Cerebellar nuclear complex (tissue), 1 donor: ENCODE data around the gene VPS37C.
"Not testable (repeated sequence)": the region's sequence is repeated elsewhere in the genome, so short reads cannot be mapped to it uniquely, and the experiment has no call there.

ENCODE experiments used
- DNase-seq, 2 experiments: peaks; one replicate each; lab custom pipeline; 2025; lab: John Stamatoyannopoulos, UW

Gene VPS37C

GRCh38 chr11:61161190-61162091 lies at the start of gene VPS37C:
VPS37C (minus strand) TSS chr11:61161426; CDS start chr11:61138829, 22,597 bp downstream.
- DNase-seq = peak; percentile 36 to 80

GRCh38 chr11:61210629-61211028 lies 49.4 kb upstream of the VPS37C start:
- not testable (repeated sequence) for DNase-seq

GRCh38 chr11:61207636-61208310 lies 46.5 kb upstream of the VPS37C start:
- not testable (repeated sequence) for DNase-seq

- DNase-seq = not testable (repeated sequence)
These were observed 43.4 kb upstream of the VPS37C start for GRCh38 chr11:61204502-61205059.

- not testable (repeated sequence) for DNase-seq
These were observed 42.6 kb upstream of the VPS37C start for GRCh38 chr11:61203873-61204272.

- DNase-seq = not testable (repeated sequence)
These were observed 41.9 kb upstream of the VPS37C start, which contains the start of gene PGA3 for GRCh38 chr11:61202950-61203746. PGA3 (plus strand) TSS chr11:61203515; CDS start chr11:61203565, 50 bp downstream.

- DNase-seq = no peak
These were observed 40.2 kb upstream of the VPS37C start for GRCh38 chr11:61201476-61201875.

GRCh38 chr11:61198948-61199523 lies 37.8 kb upstream of the VPS37C start:
- DNase-seq = no peak

GRCh38 chr11:61198361-61198760 lies 37.1 kb upstream of the VPS37C start:
- no peak for DNase-seq

GRCh38 chr11:61195719-61196118 lies 34.5 kb upstream of the VPS37C start:
- no peak for DNase-seq

GRCh38 chr11:61194981-61195695 lies 33.9 kb upstream of the VPS37C start:
- DNase-seq = no peak

GRCh38 chr11:61194169-61194671 lies 33.0 kb upstream of the VPS37C start:
- DNase-seq = no peak

GRCh38 chr11:61193596-61193995 lies 32.4 kb upstream of the VPS37C start:
- DNase-seq = no peak

- DNase-seq = no peak
These were observed 28.7 kb upstream of the VPS37C start for GRCh38 chr11:61189933-61190332.

GRCh38 chr11:61187505-61188130 lies 26.4 kb upstream of the VPS37C start:
- no peak for DNase-seq

GRCh38 chr11:61186504-61186903 lies 25.3 kb upstream of the VPS37C start:
- DNase-seq = no peak

GRCh38 chr11:61183645-61184044 lies 22.4 kb upstream of the VPS37C start:
- DNase-seq = no peak

GRCh38 chr11:61181489-61181888 lies 20.3 kb upstream of the VPS37C start:
- no peak for DNase-seq

- DNase-seq = not testable (repeated sequence)
These were observed 19.0 kb upstream of the VPS37C start for GRCh38 chr11:61180205-61180604.

GRCh38 chr11:61176446-61176845 lies 15.2 kb upstream of the VPS37C start:
- no peak for DNase-seq
